Type B pancreatic cell (in vitro differentiated cells): ENCODE data around the gene ZSCAN5B. TPM values are rescaled to one million over a fixed set of nuclear protein-coding genes. Genes with fewer than 3 reads are reported as not detected.

Experiments used
- DNase-seq: peaks from one replicate; pipeline ENCODE4 v3.0.0; 2021; ENCODE audit warnings: mixed read lengths; ENCODE audit not compliant: unreplicated experiment; ENCODE audit errors: extremely low spot score
- H3K27ac Mint-ChIP-seq: 2 replicates; pipeline ENCODE4 v1.8.0; 2021; ENCODE audit warnings: mild to moderate bottlenecking, mixed read lengths
- H3K27me3 Mint-ChIP-seq: 2 replicates; pipeline ENCODE4 v1.8.0; 2021; ENCODE audit warnings: mixed read lengths
- H3K36me3 Mint-ChIP-seq: 2 replicates; pipeline ENCODE4 v1.8.0; 2021; ENCODE audit warnings: mixed read lengths
- H3K4me1 Mint-ChIP-seq: one replicate; pipeline ENCODE4 v1.8.0; 2021; ENCODE audit warnings: mixed read lengths; ENCODE audit not compliant: unreplicated experiment
- H3K4me3 Mint-ChIP-seq: 2 replicates; pipeline ENCODE4 v1.8.0; 2021; ENCODE audit warnings: mild to moderate bottlenecking, mixed read lengths
- H3K9me3 Mint-ChIP-seq: 2 replicates; pipeline ENCODE4 v1.8.0; 2021; ENCODE audit warnings: mixed read lengths
- CTCF ChIP-seq: fragments of 200-600 bp; sonication (generic); conservative IDR thresholded peaks from 2 replicates; pipeline ENCODE4 v1.5.0; 2021; ENCODE audit warnings: antibody characterized with exemption, mild to moderate bottlenecking
- total RNA-seq: library from RNA; stranded (reverse); gene quantifications from 2 replicates; pipeline ENCODE4 v1.2.1, GENCODE V29; 2021; ENCODE audit warnings: low replicate concordance

The ZSCAN5B gene
- total RNA-seq, 1 donor from 2014 or later, result not detected

- H3K4me3 Mint-ChIP-seq, result no peak overlapping the region
- DNase-seq, result no peak
- H3K4me1 Mint-ChIP-seq, result no peaks in the 10 kb centered on the region
- H3K27ac Mint-ChIP-seq, result no peak overlapping the region
- H3K9me3 Mint-ChIP-seq, result no peaks in the 10 kb centered on the region
- peaks cover 23% of the 10 kb centered on the region for H3K27me3 Mint-ChIP-seq
- no peaks in the 10 kb centered on the region for H3K36me3 Mint-ChIP-seq
- TF ChIP-seq CTCF, result no peak
Observed at GRCh38 chr19:56174086-56174485, 23.5 kb downstream of the ZSCAN5B start.

GRCh38 chr19:56170261-56170660 is 27.3 kb downstream of the ZSCAN5B start:
- no peak for TF ChIP-seq CTCF
- H3K27me3 Mint-ChIP-seq, result peaks cover 23% of the 10 kb centered on the region
- no peak overlapping the region for H3K4me3 Mint-ChIP-seq
- H3K27ac Mint-ChIP-seq, result peak overlapping the region; percentile 5
- H3K36me3 Mint-ChIP-seq, result no peaks in the 10 kb centered on the region
- H3K4me1 Mint-ChIP-seq, result no peaks in the 10 kb centered on the region
- DNase-seq, result no peak
- H3K9me3 Mint-ChIP-seq, result no peaks in the 10 kb centered on the region

GRCh38 chr19:56167064-56167578 is 30.5 kb downstream of the ZSCAN5B start:
- Mint-ChIP-seq H3K27ac (no peak overlapping the region), H3K27me3 (peaks cover 12% of the 10 kb centered on the region), H3K36me3 (no peaks in the 10 kb centered on the region), H3K4me3 (no peak overlapping the region), H3K4me1 (no peaks in the 10 kb centered on the region), H3K9me3 (no peaks in the 10 kb centered on the region)
- TF ChIP-seq CTCF, result no peak
- no peak for DNase-seq

GRCh38 chr19:56163097-56163496 is 34.5 kb downstream of the ZSCAN5B start:
- Mint-ChIP-seq H3K36me3 (peaks cover 8% of the 10 kb centered on the region), H3K27ac (no peak overlapping the region), H3K4me3 (no peak overlapping the region), H3K4me1 (no peaks in the 10 kb centered on the region), H3K9me3 (no peaks in the 10 kb centered on the region), H3K27me3 (peaks cover 5% of the 10 kb centered on the region)
- TF ChIP-seq CTCF, result no peak
- DNase-seq, result no peak

GRCh38 chr19:56162258-56162657 is 35.3 kb downstream of the ZSCAN5B start:
- TF ChIP-seq CTCF, result no peak
- peaks cover 12% of the 10 kb centered on the region for H3K36me3 Mint-ChIP-seq
- DNase-seq, result no peak
- H3K4me3 Mint-ChIP-seq, result no peak overlapping the region
- peaks cover 3% of the 10 kb centered on the region for H3K27me3 Mint-ChIP-seq
- no peak overlapping the region for H3K27ac Mint-ChIP-seq
- no peaks in the 10 kb centered on the region for H3K9me3 Mint-ChIP-seq
- no peaks in the 10 kb centered on the region for H3K4me1 Mint-ChIP-seq

GRCh38 chr19:56161534-56161933 is 36.0 kb downstream of the ZSCAN5B start:
- no peak for TF ChIP-seq CTCF
- H3K27ac Mint-ChIP-seq, result no peak overlapping the region
- peaks cover 3% of the 10 kb centered on the region for H3K27me3 Mint-ChIP-seq
- H3K4me1 Mint-ChIP-seq, result no peaks in the 10 kb centered on the region
- H3K4me3 Mint-ChIP-seq, result no peak overlapping the region
- no peak for DNase-seq
- H3K9me3 Mint-ChIP-seq, result no peaks in the 10 kb centered on the region
- peaks cover 12% of the 10 kb centered on the region for H3K36me3 Mint-ChIP-seq
